ENCODE data around the gene TBKBP1. TPM values are rescaled to one million over a fixed set of nuclear protein-coding genes. Genes with fewer than 3 reads are reported as not detected.

TBKBP1 gene
- polyA plus RNA-seq, 3 donors = 0.22 to 7.7 (median 0.45) TPM

DNA sequence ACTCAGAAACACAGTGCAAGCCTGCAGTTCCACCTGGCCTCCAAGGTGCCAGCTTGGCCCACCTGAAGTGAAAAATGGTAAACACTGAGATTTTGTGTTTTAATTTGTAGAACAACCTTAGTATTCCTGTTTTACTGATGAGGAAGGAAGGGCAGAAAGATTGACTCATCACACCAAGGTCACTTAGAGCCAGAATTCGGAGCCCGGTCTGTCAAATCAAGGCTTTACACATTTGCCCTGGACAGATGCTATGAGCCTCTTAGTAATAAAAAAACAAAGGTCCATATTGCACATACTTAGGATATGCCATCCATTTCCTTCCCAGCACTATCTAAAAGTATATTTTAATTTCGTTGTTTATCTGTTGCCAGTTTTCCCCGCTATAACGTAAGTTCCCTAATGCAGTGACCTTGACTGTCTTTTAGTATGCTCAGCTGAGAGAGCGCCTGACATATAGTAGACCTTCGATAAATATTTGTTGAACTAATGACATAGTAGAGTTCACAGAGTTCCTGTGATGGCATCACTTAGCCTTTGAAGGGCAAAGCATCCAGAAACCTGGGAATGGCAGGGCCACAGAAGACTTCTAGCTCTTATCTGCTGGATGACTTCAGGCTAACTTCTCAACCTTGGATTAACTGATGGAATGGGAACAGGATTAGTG, 7.2 kb upstream of the TBKBP1 start:
- H3K27ac Mint-ChIP-seq = peak overlapping the region in 2 of 7 donors; percentile 22 to 40
- WGBS (ENCODE audit: insufficient coverage) = 73% methylated on average over 7 of the region's 7 CpGs

DNA sequence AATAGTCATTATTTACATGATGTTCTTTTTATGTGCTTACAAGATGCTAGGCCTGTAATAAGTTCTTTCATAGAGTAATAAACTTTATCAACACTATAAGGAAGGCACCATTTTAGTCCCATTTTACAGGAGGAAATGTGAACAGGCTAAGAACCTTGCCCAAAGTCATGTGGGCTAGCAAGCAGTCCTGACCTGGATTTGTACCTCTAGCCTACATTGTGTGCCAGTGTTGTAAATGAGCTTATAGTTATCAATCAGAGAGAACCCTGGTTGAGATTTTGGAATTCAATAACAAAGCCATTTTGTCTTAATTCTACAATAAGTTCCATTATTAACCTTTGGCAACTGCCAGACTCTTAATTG, 6.7 kb upstream of the TBKBP1 start:
- intact Hi-C loops (cut with micrococcal nuclease) = no loop called here
- Mint-ChIP-seq H3K27me3 (ENCODE audit: low read depth in 3 of 3) (peaks cover 4 to 9% (median 9%) of the 10 kb centered on the region in 3 donors), H3K27ac (no peak overlapping the region), H3K36me3 (peaks cover 35 to 47% of the 10 kb centered on the region in 2 donors), H3K4me1 (peaks cover 22% of the 10 kb centered on the region), H3K4me3 (no peak overlapping the region), H3K9me3 (peaks cover 0 to 9% (median 0%) of the 10 kb centered on the region in 7 donors)
- Histone ChIP-seq H3K27me3 (ENCODE audit: control insufficient read depth in 2 of 2, insufficient read depth in 2 of 2, low read length in 2 of 2) (peaks cover 0 to 6% of the 10 kb centered on the region in 2 donors), H3K36me3 (replicated peaks in 1 of 2; ENCODE audit: control insufficient read depth in 1 of 2, insufficient read depth in 2 of 2, low read length in 2 of 2) (peaks cover 27 to 53% of the 10 kb centered on the region in 2 donors), H3K4me1 (ENCODE audit: control insufficient read depth in 1 of 2, insufficient read depth in 2 of 2, low read length in 2 of 2) (peaks cover 9 to 20% of the 10 kb centered on the region in 2 donors), H2AFZ (ENCODE audit: insufficient read depth, low read depth, low read length, poor library complexity, severe bottlenecking) (no peak overlapping the region), H3K27ac (ENCODE audit: low read depth in 1 of 2, low read length in 2 of 2) (no peak overlapping the region), H3K9ac (ENCODE audit: insufficient read depth, low read length, poor library complexity, severe bottlenecking) (no peak overlapping the region), H3K9me3 (replicated peaks in 1 of 2; ENCODE audit: control insufficient read depth in 1 of 2, insufficient read depth in 1 of 2, low read length in 2 of 2) (no peaks in the 10 kb centered on the region), H3K4me3 (replicated peaks in 1 of 3; ENCODE audit: low read depth in 2 of 3, low read length in 3 of 3) (no peak overlapping the region), H3K4me2 (replicated peaks; ENCODE audit: extremely low read depth, low read length, poor library complexity, severe bottlenecking) (no peak overlapping the region), H4K20me1 (ENCODE audit: insufficient read depth, low read length) (peaks cover 43% of the 10 kb centered on the region), H3K79me2 (ENCODE audit: insufficient read depth, low read length) (no peaks in the 10 kb centered on the region)
- TF ChIP-seq, protein P1, sequence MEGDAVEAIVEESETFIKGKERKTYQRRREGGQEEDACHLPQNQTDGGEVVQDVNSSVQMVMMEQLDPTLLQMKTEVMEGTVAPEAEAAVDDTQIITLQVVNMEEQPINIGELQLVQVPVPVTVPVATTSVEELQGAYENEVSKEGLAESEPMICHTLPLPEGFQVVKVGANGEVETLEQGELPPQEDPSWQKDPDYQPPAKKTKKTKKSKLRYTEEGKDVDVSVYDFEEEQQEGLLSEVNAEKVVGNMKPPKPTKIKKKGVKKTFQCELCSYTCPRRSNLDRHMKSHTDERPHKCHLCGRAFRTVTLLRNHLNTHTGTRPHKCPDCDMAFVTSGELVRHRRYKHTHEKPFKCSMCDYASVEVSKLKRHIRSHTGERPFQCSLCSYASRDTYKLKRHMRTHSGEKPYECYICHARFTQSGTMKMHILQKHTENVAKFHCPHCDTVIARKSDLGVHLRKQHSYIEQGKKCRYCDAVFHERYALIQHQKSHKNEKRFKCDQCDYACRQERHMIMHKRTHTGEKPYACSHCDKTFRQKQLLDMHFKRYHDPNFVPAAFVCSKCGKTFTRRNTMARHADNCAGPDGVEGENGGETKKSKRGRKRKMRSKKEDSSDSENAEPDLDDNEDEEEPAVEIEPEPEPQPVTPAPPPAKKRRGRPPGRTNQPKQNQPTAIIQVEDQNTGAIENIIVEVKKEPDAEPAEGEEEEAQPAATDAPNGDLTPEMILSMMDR (IDR thresholded peaks at IDR 0.05) = no peak
- DNase-seq = no peak

More for the DNA sequence above, 7.2 kb upstream of the TBKBP1 start:
- H3K4me3 Mint-ChIP-seq = no peak overlapping the region
- no peak for DNase-seq
- no peak overlapping the region for H2AFZ ChIP-seq (ENCODE audit: insufficient read depth, low read depth, low read length, poor library complexity, severe bottlenecking)
- intact Hi-C loops (cut with micrococcal nuclease) = no loop called here
- peaks cover 47% of the 10 kb centered on the region for H4K20me1 ChIP-seq (ENCODE audit: insufficient read depth, low read length)
- H3K27me3 Mint-ChIP-seq (ENCODE audit: low read depth in 3 of 3) = peaks cover 0 to 7% (median 4%) of the 10 kb centered on the region in 3 donors
- H3K79me2 ChIP-seq (ENCODE audit: insufficient read depth, low read length) = no peaks in the 10 kb centered on the region
- H3K36me3 ChIP-seq (replicated peaks in 1 of 2; ENCODE audit: control insufficient read depth in 1 of 2, insufficient read depth in 2 of 2, low read length in 2 of 2) = peaks cover 32 to 59% of the 10 kb centered on the region in 2 donors
- H3K4me1 Mint-ChIP-seq = peaks cover 22% of the 10 kb centered on the region
- H3K9me3 ChIP-seq (replicated peaks in 1 of 2; ENCODE audit: control insufficient read depth in 1 of 2, insufficient read depth in 1 of 2, low read length in 2 of 2) = no peaks in the 10 kb centered on the region
- peaks cover 0 to 1% of the 10 kb centered on the region in 2 donors for H3K27me3 ChIP-seq (ENCODE audit: control insufficient read depth in 2 of 2, insufficient read depth in 2 of 2, low read length in 2 of 2)
- H3K4me1 ChIP-seq (ENCODE audit: control insufficient read depth in 1 of 2, insufficient read depth in 2 of 2, low read length in 2 of 2) = peaks cover 9 to 20% of the 10 kb centered on the region in 2 donors
- no peak overlapping the region for H3K4me3 ChIP-seq (replicated peaks in 1 of 3; ENCODE audit: low read depth in 2 of 3, low read length in 3 of 3)
- TF ChIP-seq, protein P1 (IDR thresholded peaks at IDR 0.05) = no peak
- H3K27ac ChIP-seq (ENCODE audit: low read depth in 1 of 2, low read length in 2 of 2) = no peak overlapping the region
- no peak overlapping the region for H3K9ac ChIP-seq (ENCODE audit: insufficient read depth, low read length, poor library complexity, severe bottlenecking)
- peaks cover 0 to 6% (median 0%) of the 10 kb centered on the region in 7 donors for H3K9me3 Mint-ChIP-seq
- peaks cover 40 to 53% of the 10 kb centered on the region in 2 donors for H3K36me3 Mint-ChIP-seq
- no peak overlapping the region for H3K4me2 ChIP-seq (replicated peaks; ENCODE audit: extremely low read depth, low read length, poor library complexity, severe bottlenecking)
